GM18870 (cell line): Measurements from ENCODE around the gene PRKCB.

Experiments used
- ATAC-seq: cut with Tn5 transposase; IDR thresholded peaks from one replicate; pipeline ENCODE4 v1.9.1; 2021; ENCODE audit warnings: moderate library complexity; ENCODE audit not compliant: unreplicated experiment

The PRKCB gene

DNA sequence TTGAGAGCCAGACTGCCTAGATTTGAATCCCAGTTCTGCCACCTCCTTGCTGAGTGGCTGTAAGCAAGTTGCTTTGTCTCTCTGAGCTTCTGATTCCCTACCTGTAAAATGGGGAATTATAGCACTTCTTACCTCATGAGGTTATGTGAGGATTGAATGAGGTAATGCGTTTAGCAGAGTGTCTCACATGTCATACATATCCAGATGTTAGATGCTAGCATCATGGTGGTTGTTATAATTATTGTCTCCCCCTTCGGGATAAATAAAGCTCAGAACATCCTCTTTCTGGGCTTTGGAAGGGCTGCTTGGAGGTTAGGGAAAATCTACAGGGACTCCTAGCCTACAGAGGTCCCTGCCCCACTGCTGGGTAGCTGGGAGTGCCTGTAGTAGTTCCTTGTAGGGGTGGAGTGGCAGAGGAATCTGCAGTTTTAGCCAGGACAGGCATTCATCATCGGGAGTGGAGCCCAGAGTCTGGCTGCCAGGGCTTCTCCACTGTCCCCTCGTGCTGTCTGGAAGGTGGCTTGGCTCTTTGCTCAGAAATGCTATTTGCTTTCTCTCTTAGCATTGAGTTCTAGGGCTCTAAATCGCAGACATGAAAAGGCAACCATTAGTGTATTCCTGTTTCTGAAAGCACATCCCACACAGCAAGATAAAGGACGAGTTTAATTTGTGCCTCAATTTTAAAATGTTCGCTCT, 282.5 kb downstream of the PRKCB start:
- ATAC-seq: no peak

DNA sequence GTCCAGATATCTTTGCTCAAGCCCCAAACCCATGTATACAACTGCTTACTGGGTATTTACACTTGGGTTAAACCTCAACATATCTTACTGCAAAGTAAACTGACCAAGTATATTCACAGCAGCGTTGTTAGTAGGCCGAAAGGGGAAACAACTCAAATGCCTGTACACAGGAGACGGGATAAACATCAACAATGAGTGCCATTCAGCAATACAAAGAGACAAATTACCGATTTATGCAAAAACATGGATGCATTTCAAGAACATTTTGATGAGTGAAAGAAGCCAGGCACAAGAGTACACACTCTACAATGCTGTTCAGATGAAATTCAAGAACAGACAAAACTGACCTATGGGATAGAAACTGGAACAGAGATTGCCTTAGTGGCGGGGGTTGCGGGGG, 284.0 kb downstream of the PRKCB start:
- ATAC-seq: no peak

DNA sequence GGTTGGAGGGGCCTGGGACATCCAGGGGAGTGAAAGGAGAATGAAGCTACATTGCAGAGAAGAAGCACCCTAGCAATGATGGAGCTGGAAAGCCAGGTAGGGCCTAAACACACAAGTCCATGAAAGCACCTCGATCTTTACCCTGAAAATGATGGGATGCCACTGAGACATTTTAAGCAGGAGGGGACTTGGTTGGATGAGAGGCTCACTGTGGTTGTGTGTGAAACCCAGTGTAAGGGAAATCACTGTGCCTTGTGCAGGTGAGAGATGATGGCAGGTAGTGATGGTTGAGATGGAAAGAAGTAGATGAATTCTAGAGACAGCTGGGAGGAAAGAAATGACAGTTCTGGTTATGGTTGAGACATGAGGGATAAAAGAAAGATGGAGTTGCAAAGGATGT, 287.5 kb downstream of the PRKCB start:
- ATAC-seq: no peak

DNA sequence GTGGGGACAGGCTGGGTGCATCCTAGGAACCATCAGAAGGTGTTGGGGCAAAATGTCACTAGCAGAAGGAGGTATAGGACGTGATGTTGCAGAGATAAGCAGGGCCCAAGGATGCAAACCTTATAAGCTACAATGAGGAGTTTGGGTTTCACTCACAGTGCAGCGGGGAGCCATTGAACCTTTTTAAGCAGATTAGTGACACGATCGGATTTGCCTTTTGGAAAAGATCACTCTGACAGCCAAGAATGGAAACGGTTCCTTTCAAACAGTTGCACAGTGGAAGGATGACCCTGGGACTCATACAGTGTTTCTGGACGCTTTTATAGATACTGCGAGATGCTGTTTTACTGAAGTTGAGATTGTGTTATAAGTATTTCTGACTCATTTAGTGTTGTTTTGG, 288.5 kb downstream of the PRKCB start:
- ATAC-seq: no peak

DNA sequence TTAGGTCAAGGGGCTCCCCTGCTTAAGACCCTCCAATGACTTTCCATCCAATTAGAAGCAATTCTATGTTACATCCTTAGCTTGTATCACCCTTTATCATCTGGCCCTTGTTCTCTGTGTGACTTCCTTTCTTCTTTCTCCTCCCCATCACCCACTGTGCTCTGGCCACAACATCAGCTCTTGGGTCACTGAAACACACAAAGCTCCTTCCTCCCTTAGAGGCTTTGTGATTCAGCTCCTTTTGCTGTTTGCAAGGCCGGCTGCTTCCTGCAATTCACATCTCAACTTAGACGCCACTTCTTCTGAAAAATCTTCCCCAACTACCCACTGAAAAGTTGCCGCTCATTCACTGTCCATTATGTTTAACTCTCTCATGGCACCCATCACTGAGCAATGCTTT, 289.4 kb downstream of the PRKCB start:
- no peak for ATAC-seq

DNA sequence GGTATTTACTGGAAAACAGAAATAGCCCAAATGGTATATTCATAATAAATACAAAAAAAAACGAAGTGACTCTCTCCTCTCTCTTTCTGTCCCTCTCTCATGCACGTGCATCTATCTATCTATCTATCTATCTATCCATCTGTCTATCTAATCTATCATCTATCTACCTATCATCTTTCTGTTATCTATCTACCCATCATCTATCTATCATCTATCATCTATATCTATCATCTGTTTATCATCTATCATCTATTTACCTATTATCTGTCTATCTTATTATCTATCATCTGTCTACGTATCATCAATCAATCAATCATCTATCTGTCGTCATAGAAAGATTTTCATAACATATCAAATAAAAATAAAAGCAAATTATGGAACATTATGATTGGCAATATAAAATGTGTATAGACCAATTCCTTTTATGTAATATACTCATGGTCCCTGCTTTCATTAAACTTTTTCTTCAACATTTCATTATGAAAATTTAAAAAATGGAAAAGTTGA, 293.7 kb downstream of the PRKCB start:
- no peak for ATAC-seq

DNA sequence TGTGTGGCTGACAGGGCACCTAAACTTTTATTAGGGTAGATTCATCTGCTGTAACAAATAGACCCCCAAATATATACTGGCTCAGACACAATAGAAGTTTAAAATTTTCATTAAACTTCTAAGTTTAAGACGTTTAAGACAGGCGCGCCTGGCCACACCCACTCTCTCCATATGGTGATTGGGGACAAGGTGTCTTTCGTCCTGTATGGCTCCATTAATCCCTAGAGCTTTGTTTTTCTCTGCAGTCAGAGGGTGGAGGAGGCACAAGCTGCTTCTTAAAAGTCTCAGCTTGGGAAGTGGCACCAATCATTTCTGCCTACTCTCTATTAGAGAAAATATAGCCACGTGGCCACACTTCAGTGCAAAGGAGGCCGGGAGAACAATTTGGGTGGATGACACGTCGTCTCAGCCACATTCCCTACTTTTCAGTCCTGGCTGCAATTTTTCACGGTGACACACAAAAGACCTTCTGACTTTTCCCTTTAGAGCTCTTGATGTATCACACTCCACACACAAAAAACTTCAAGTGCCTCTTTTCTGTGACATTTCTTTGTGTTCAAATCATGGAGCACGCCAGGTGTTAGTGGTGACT, 294.8 kb downstream of the PRKCB start:
- ATAC-seq: no peak

DNA sequence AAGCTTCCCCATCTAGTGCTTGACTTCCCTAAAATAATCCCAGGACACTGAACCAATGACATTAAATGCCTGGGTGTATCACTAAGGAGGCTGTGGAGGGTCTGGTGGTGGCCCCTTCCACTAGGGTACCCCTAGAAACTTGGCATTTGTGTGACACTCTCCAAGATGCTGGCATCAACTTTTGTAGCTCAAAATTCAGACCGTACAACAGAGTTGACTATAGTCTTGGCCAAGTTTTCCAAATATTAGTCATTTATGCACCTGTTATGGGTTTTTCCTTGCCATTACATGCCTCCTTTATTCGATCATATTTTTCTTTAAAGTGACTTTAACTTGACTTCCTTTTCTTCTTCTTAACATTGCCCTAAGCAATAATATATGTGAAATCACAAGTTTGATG, 295.5 kb downstream of the PRKCB start:
- no peak for ATAC-seq

DNA sequence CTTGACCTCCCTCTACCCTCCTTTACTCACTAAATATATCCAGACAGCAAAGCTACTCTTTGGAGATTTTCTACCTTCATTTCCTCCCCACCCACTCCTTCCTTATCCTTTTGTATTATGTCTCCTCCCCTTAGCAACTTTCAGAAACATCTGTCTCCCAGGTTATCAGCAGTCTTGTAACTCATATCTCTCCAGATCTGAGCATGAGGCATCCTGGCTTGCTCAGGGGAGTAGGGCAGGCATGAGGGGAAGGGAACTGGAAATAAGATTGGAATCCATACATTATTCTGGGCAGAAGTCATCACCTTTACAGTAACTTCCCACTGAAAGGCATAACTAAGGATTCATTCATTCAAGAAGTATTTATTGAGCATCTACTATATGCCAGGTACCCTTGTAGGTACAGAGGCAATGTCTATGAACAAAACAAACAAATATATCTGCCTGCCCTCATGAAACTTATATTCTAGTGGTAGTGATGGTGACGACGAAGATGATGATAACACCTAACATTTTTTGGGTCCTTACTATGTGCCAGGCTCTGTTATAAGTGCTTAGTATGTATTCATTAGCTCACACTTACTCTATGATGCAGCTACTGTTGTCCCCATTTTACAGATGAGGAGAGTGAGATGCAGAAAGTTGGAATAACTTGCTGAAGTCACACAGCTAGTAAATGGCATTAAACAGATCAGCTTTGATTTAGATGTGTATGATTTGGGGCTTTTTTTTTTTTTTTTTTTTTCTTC, 296.4 kb downstream of the PRKCB start:
- ATAC-seq: no peak

DNA sequence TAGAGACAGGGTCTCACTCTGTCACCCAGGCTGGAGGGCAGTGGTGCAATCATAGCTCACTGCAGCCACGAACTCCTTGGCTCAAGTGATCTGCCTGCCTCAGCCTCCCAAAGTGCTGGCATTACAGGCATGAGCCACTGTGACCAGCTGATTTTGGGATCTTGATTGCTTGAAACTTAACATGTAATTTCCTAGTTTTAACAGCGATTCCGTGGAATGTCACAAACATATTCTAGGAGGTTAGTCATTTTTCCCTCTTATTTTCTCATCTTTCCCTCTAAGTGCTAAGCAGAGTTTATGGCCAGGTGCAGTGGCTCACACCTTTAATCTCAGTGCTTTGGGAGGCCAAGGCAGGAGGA, 297.0 kb downstream of the PRKCB start:
- no peak for ATAC-seq

DNA sequence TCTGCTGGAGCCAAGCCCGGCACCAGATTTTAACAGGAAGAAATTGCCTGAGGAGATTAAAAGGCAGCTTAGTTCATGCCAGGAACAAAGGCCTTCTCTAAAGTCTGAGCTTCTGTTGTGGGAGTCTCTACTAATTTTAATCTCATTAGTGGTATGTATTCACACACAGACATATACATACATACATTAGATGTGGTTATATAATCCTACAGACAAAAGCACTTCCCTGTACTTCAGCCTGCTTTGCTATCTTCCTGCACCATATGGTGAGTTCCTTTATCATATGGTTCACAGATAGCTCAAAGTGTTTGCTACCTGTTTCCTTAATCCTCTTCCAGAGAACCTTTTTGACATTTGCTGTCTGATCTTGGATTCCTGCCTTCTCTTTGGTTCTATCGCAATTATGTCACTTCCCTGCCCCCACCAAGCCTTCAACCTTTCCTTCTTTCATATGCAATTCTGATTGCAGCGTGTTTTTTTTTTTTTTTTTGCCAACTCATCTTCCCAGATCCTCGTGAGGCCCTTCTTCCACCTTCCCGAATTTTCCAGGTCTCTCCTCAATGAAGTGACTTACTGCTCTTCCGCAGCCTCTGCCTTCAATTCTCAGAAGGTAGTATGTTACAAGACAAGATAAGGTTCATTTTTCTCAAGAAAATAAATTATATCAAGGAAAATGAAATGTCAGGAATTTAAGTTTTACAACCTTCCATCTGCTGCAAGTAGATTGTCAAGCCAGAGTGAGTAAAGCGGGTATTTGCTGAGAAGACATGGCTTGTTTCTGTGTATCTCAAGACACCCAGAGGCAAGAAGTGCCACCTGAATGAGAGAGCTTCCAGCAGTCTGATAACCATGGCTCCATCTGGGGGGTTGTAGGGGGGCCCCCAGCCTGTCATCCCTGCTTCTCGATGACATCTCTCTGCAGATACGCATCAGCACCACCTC, 300.1 kb downstream of the PRKCB start:
- ATAC-seq: no peak

DNA sequence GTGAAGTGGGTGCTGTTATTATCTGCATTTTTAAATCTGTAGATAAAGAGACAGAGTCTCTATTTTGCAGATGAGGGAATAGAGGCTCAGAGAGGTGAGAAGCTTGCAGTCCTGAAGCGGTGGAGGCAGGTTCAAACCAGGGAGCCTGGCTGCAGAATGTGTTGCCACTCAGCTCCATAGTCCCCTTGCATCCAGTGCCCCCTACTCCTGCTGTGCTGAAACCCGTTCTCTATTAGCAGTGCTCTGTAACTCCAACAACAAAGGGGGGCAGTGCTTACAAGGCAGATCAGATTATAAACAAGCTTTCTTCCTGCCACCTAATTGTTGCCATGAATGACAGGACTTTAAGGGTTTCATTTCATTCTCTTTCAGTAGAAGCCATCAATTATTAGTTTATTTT, 302.2 kb downstream of the PRKCB start:
- no peak for ATAC-seq

DNA sequence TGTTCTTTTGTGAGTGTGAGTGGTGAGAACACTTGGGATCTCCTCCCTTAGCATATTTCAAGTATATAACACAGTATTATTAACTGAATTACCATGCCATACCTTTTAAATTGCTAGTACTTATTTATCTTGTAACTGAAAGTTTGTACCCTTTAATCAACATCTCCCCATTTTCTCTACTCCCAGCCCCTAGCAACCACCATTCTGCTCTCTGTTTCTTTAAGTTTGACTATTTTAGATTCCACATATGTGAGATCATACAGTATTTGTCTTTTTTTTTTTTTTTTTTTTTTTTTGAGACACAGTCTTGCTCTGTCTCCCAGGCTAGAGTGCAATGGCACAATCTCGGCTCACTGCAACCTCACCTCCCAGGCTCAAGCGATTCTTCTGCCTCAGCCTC, 302.8 kb downstream of the PRKCB start:
- no peak for ATAC-seq

DNA sequence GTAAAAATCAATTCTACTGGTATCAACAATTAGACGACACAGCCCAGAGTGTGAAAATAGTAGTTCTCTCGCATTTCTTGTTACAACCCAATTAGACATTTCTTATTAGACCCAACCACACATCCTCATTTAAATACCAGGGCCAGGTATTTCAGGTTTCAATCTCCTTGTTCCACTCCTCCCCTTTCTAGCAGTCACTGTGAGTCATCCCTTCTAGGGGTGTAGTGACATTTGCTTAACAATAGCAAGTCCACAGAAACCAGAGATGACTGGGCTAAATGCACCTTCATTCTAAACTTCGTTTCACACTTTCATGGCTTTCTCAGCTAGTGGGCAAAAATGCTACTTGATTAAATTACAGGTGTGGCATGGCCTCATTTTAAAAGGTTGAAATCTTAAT, 303.5 kb downstream of the PRKCB start:
- ATAC-seq: no peak

DNA sequence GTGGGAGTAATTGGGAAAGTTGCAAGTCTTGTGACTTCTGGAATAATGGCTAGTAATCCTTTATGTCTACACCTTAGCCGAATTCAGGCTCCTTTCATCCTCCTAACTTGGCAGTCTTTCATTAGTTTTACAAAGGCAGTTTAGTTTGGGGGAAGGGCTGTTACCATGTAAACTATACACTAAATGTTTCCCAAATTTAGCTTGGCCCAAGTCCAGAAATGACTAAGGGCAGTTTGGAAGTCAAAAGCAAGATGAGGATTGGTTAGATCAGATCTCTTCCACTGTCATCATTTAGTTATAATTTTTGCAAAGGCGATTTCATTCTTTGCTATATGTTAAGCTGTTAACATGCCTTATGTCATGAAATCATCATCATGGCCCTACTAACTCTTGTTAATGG, 304.9 kb downstream of the PRKCB start:
- no peak for ATAC-seq

DNA sequence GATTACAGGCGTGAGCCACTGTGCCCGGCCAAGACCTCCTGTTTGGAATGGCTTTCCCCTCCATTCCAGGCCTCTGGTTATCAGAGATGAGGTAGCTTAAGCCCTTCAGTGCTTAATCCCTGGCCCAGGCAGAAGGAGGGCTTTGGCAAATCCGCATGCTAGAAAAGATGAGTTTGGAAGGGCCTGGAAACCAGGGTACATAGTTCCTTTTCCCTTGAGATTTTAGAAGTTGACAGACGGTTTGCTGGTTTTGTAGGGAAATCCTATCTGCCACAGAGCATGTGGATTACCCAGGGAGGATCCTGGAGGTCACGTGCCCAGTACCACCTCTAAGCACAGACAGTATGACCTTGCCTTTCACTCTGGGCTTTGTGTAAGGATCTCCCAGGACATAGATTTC, 305.7 kb downstream of the PRKCB start:
- no peak for ATAC-seq

DNA sequence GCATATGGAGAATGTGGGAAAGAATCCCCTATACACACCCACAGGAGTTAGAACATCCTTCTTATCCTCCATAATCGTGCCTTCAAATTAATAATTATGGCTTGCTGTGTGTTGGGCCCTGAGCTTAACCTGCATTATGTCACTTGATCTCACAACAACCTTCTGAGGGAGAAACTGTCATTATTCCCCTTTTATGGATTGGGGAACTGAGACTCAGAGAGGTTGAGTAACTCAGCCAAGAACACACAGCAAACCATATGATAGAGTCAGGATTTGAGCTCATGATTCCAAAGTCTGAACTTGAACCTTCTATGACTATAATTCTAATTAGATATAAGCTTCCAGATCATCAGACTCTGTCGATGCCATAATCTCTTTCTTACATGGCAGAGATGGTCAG, 306.1 kb downstream of the PRKCB start:
- ATAC-seq: no peak

DNA sequence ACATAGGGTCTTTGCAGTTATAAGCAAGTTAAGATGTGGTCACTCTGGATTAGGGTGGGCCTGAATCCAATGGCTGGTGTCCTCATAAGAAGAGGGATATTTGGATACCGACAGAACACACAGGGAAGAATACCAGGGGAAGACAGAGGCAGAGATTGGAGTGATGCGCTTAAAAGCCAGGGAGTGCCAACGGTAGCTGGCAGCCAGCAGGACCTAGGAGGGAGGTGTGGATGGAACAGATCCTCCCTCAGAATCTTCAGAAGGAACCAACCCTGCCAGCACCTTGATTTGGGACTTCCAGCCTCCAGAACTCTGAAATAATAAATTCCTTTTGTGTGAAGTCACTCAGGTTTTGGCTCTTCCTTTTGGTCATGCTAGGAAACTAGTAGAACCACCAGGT, 310.1 kb downstream of the PRKCB start:
- no peak for ATAC-seq

DNA sequence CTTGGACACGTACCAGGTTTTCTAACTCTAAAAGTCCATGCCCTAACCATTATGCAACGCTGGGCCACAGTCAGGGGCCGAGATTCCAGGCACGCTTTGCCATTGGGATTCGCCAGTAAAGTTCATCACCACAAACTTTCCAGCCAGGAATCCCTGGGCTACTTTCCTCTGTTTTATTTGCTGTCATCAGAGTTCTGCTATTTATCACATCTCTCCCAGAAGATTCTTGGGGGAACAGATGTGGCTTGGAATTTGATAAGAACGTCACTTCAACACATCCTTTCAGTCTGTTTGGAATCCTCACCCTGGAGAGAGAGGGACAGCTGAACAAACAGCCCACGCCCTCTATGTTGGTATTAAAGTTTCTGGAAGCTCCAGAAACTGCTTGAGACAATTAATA, 310.7 kb downstream of the PRKCB start:
- no peak for ATAC-seq

DNA sequence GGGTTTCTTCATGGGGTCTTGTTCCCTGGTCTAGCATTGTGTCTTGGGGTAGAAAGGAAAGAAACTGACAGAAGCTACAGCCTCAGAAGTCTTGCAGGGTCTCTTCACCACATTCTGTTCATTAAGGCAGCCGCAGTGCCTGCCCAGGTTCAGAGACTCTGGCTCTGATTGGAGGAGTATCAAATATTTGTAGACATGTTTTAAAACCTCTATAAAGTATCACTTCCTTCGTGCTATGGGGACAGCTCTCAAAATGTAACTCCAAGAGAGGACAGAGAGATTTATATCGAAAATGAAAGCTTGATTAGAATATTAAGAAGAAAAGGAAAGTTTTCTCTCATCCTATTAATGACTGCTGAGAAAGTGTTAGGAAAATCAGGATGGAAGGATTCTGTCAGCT, 313.3 kb downstream of the PRKCB start:
- ATAC-seq: no peak

DNA sequence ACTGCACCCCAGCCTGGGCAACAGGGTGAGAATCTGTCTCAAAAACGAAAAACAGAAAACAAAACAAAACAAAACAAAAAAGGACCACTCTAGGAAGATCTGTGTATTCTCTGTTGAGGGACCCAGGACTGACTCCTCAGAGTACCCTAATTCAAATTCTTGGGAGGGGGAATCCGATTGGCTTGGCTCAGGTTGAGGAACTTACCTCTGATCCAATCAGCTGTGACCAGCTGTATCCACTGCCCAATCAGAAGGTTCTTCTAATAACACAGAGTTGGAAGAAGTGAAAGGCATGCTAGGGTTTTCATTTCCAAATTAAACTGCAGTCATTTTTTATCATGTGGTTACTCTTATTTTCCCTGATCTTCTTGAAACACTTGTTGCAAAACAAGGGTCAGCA, 314.5 kb downstream of the PRKCB start:
- ATAC-seq: no peak
